Liver (tissue), 9 donors: ENCODE results near the gene CCDC102A. TPM values are rescaled to one million over a fixed set of nuclear protein-coding genes. Genes with fewer than 3 reads are reported as not detected.

Experiments
- DNase-seq: peaks from one replicate; pipeline ENCODE4 v3.0.0-alpha.2; 2017; ENCODE audit warnings: low spot score
- H3K27ac ChIP-seq, 2 donors: one replicate each; pipeline ENCODE4 v1.7.0; 2013; ENCODE audit warnings: inconsistent platforms in 2 of 2, low read length in 2 of 2, control low read depth in 1 of 2, low read depth in 1 of 2, mild to moderate bottlenecking in 1 of 2
- H3K27me3 ChIP-seq, 4 donors: one replicate each; pipeline versions ENCODE4 v1.6.1 to v1.7.0; 2013; ENCODE audit warnings: low read length in 3 of 4, inconsistent platforms in 1 of 4, mild to moderate bottlenecking in 1 of 4, moderate library complexity in 1 of 4; ENCODE audit not compliant: control insufficient read depth in 4 of 4, insufficient read depth in 4 of 4
- H3K36me3 ChIP-seq, 4 donors: one replicate each; pipeline versions ENCODE4 v1.6.1 to v1.7.0; 2013; ENCODE audit warnings: low read length in 3 of 4, mild to moderate bottlenecking in 3 of 4, low read depth in 1 of 4, moderate library complexity in 1 of 4; ENCODE audit not compliant: control insufficient read depth in 4 of 4, insufficient read depth in 3 of 4
- H3K4me1 ChIP-seq, 4 donors: one replicate each; pipeline versions ENCODE4 v1.6.1 to v1.7.0; 2013; ENCODE audit warnings: low read length in 3 of 4, mild to moderate bottlenecking in 3 of 4, moderate library complexity in 1 of 4; ENCODE audit not compliant: control insufficient read depth in 4 of 4, insufficient read depth in 4 of 4
- H3K4me3 ChIP-seq, 3 donors: one replicate each; pipeline versions ENCODE4 v1.6.1 to v1.7.0; 2013; ENCODE audit warnings: low read length in 3 of 3, control low read depth in 1 of 3, low read depth in 1 of 3, mild to moderate bottlenecking in 1 of 3
- H3K9ac ChIP-seq, 2 donors: one replicate each; pipeline ENCODE4 v1.7.0; 2013; ENCODE audit warnings: low read length in 2 of 2, mild to moderate bottlenecking in 2 of 2, moderate library complexity in 2 of 2, control low read depth in 1 of 2, low read depth in 1 of 2
- H3K9me3 ChIP-seq, 4 donors: one replicate each; pipeline versions ENCODE4 v1.6.1 to v1.7.0; 2013; ENCODE audit warnings: low read length in 3 of 4; ENCODE audit not compliant: control insufficient read depth in 4 of 4
- ATF3 ChIP-seq: IDR thresholded peaks from 2 replicates; pipeline ENCODE4 v1.6.1; 2016; ENCODE audit warnings: antibody characterized with exemption
- CTCF ChIP-seq: fragments of 150-350 bp; IDR thresholded peaks from 2 replicates; pipeline ENCODE4 v1.5.1; 2017; ENCODE audit warnings: improper control_type of control experiment, low read depth, low read length; ENCODE audit not compliant: missing input control
- EGR1 ChIP-seq, 2 donors: IDR thresholded peaks; 2 replicates each; pipeline ENCODE4 v1.6.1; 2016 to 2018; ENCODE audit warnings: antibody characterized with exemption in 2 of 2, low read depth in 2 of 2
- FOXA1 ChIP-seq: IDR thresholded peaks from 2 replicates; pipeline ENCODE4 v1.6.1; 2016; ENCODE audit warnings: antibody characterized with exemption
- FOXA2 ChIP-seq: IDR thresholded peaks from 2 replicates; pipeline ENCODE4 v1.6.1; 2016; ENCODE audit warnings: antibody characterized with exemption
- GABPA ChIP-seq, 2 donors: IDR thresholded peaks in 1 of 2; conservative IDR thresholded peaks in 1 of 2; 2 replicates each; pipeline ENCODE4 v1.6.1; 2016; ENCODE audit warnings: antibody characterized with exemption in 2 of 2, mild to moderate bottlenecking in 1 of 2, moderate library complexity in 1 of 2
- HNF4A ChIP-seq, 2 donors: conservative IDR thresholded peaks; 2 replicates each; pipeline ENCODE4 v1.6.1; 2016; ENCODE audit warnings: antibody characterized with exemption in 2 of 2, mild to moderate bottlenecking in 2 of 2
- JUND ChIP-seq, 2 donors: IDR thresholded peaks; 2 replicates each; pipeline ENCODE4 v1.6.1; 2016; ENCODE audit warnings: antibody characterized with exemption in 2 of 2
- MAX ChIP-seq: IDR thresholded peaks from 2 replicates; pipeline ENCODE4 v1.6.1; 2016; ENCODE audit warnings: antibody characterized with exemption
- NR2F2 ChIP-seq: IDR thresholded peaks from 2 replicates; pipeline ENCODE4 v1.6.1; 2016; ENCODE audit warnings: antibody characterized with exemption
- RAD21 ChIP-seq, 2 donors: IDR thresholded peaks; 2 replicates each; pipeline ENCODE4 v1.6.1; 2016; ENCODE audit warnings: antibody characterized with exemption in 2 of 2, mild to moderate bottlenecking in 2 of 2
- RXRA ChIP-seq, 2 donors: IDR thresholded peaks; 2 replicates each; pipeline ENCODE4 v1.6.1; 2017 to 2018; ENCODE audit warnings: antibody characterized with exemption in 2 of 2, mild to moderate bottlenecking in 1 of 2
- SP1 ChIP-seq: IDR thresholded peaks from 2 replicates; pipeline ENCODE4 v1.6.1; 2018; ENCODE audit warnings: antibody characterized with exemption, mild to moderate bottlenecking
- TAF1 ChIP-seq: conservative IDR thresholded peaks from 2 replicates; pipeline ENCODE4 v1.6.1; 2016; ENCODE audit warnings: antibody characterized with exemption, mild to moderate bottlenecking
- YY1 ChIP-seq: IDR thresholded peaks from 2 replicates; pipeline ENCODE4 v1.6.1; 2016; ENCODE audit warnings: antibody characterized with exemption, mild to moderate bottlenecking
- WGBS: extraction: QIAGEN DNeasy Blood & Tissue Kit; methylation state at CpG from one replicate; pipeline ENCODE4 v1.1.7; 2013; 5-methylcytosine and 5-hydroxymethylcytosine counted together
- polyA plus RNA-seq, 2 donors: library from polyadenylated mRNA; stranded (reverse) in 1 of 2; unstranded in 1 of 2; fragments of 200-250 nt in 1 of 2; fragments of >200 nt in 1 of 2; fragmentation: Nextera tagmentation in 1 of 2; extraction: Ambion mirVana in 1 of 2; gene quantifications; one replicate each; pipeline versions ENCODE4 v1.2.1 to v1.2.3, GENCODE V29; 2013 to 2015
- total RNA-seq, 2 donors: library from RNA; depleted of rRNA; stranded (reverse); fragments of >200 nt; gene quantifications; one replicate each; pipeline ENCODE4 v1.2.3, GENCODE V29; 2014
- TF ChIP-seq, protein P1 (sequence below): IDR thresholded peaks from 2 replicates; pipeline ENCODE4 v1.6.1; 2016; ENCODE audit warnings: antibody characterized with exemption
- TF ChIP-seq, protein P2 (sequence below): IDR thresholded peaks from 2 replicates; pipeline ENCODE4 v1.6.1; 2016; ENCODE audit warnings: antibody characterized with exemption, mild to moderate bottlenecking
- donor health status: healthy.
- donor health status: healthy.
- donor health status: healthy.
- donor health status: healthy.
- donor health status: healthy.

The CCDC102A gene
- total and polyA plus RNA-seq, 4 donors, result 0.36 to 2.6 (median 1.7) TPM

- H3K9me3 ChIP-seq, result no peaks in the 10 kb centered on the region
- H3K27me3 ChIP-seq, result no peaks in the 10 kb centered on the region
- no peak for DNase-seq
- H3K9ac ChIP-seq, result no peak overlapping the region
- 88% methylated on average over 6 of the region's 6 CpGs for WGBS
- no peak overlapping the region for H3K4me3 ChIP-seq
- TF ChIP-seq NR2F2, result no peak
- TF ChIP-seq, protein P1, sequence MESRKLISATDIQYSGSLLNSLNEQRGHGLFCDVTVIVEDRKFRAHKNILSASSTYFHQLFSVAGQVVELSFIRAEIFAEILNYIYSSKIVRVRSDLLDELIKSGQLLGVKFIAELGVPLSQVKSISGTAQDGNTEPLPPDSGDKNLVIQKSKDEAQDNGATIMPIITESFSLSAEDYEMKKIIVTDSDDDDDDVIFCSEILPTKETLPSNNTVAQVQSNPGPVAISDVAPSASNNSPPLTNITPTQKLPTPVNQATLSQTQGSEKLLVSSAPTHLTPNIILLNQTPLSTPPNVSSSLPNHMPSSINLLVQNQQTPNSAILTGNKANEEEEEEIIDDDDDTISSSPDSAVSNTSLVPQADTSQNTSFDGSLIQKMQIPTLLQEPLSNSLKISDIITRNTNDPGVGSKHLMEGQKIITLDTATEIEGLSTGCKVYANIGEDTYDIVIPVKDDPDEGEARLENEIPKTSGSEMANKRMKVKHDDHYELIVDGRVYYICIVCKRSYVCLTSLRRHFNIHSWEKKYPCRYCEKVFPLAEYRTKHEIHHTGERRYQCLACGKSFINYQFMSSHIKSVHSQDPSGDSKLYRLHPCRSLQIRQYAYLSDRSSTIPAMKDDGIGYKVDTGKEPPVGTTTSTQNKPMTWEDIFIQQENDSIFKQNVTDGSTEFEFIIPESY, result no peak
- H3K36me3 ChIP-seq, result no peaks in the 10 kb centered on the region
- H3K4me1 ChIP-seq, result peaks cover 5 to 11% (median 7%) of the 10 kb centered on the region in 4 donors
- H3K27ac ChIP-seq, result no peak overlapping the region
Observed at GRCh38 chr16:57504001-57504400, 32.4 kb downstream of the CCDC102A start.

DNA sequence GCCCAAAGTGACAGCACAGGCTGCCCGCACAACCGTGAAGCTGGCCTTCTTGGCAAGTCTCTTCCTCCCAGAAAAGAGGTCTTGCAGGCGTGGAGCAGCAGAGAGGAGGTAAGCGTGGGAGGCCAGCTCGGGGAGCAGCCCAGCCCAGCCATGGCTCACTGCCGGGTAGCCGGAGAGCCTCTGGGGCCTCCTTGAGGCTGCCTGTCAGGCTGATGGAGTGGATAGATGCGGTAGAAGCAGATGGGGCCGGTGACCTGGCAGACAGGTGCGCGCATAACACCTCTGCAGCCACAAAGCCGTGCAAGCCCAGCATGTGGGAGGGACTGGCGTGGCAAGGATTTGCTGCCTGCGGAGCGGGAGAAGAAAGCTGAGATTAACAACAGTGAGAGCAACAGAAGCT is 33.0 kb downstream of the CCDC102A start:
- H3K4me1 ChIP-seq, result peaks cover 5 to 11% (median 7%) of the 10 kb centered on the region in 4 donors
- TF ChIP-seq MAX (no peak), NR2F2 (no peak), CTCF (no peak), SP1 (no peak), EGR1 (IDR thresholded peaks at IDR 0.05; ENCODE audit: low read depth in 2 of 2) (no peak), FOXA1 (no peak), ATF3 (no peak), JUND (IDR thresholded peaks at IDR 0.05) (no peak), RAD21 (IDR thresholded peaks at IDR 0.05) (no peak), TAF1 (no peak), GABPA (IDR thresholded peaks at IDR 0.05 in 1 of 2, conservative IDR thresholded peaks at IDR 0.05 in 1 of 2) (no peak), YY1 (no peak), FOXA2 (no peak), HNF4A (conservative IDR thresholded peaks at IDR 0.05) (no peak), RXRA (IDR thresholded peaks at IDR 0.05) (no peak)
- TF ChIP-seq, protein P2, sequence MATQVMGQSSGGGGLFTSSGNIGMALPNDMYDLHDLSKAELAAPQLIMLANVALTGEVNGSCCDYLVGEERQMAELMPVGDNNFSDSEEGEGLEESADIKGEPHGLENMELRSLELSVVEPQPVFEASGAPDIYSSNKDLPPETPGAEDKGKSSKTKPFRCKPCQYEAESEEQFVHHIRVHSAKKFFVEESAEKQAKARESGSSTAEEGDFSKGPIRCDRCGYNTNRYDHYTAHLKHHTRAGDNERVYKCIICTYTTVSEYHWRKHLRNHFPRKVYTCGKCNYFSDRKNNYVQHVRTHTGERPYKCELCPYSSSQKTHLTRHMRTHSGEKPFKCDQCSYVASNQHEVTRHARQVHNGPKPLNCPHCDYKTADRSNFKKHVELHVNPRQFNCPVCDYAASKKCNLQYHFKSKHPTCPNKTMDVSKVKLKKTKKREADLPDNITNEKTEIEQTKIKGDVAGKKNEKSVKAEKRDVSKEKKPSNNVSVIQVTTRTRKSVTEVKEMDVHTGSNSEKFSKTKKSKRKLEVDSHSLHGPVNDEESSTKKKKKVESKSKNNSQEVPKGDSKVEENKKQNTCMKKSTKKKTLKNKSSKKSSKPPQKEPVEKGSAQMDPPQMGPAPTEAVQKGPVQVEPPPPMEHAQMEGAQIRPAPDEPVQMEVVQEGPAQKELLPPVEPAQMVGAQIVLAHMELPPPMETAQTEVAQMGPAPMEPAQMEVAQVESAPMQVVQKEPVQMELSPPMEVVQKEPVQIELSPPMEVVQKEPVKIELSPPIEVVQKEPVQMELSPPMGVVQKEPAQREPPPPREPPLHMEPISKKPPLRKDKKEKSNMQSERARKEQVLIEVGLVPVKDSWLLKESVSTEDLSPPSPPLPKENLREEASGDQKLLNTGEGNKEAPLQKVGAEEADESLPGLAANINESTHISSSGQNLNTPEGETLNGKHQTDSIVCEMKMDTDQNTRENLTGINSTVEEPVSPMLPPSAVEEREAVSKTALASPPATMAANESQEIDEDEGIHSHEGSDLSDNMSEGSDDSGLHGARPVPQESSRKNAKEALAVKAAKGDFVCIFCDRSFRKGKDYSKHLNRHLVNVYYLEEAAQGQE, result no peak
- TF ChIP-seq, protein P1, result no peak
- H3K36me3 ChIP-seq, result no peaks in the 10 kb centered on the region
- H3K27me3 ChIP-seq, result no peaks in the 10 kb centered on the region
- H3K27ac ChIP-seq, result no peak overlapping the region
- no peak overlapping the region for H3K9ac ChIP-seq
- DNase-seq, result no peak
- 96% methylated on average over 15 of the region's 15 CpGs for WGBS
- no peak overlapping the region for H3K4me3 ChIP-seq
- no peaks in the 10 kb centered on the region for H3K9me3 ChIP-seq
